K562 (cell line): Measurements from ENCODE around the gene RNF32. TPM values are rescaled to one million over a fixed set of nuclear protein-coding genes. Genes with fewer than 3 reads are reported as not detected.

Experiments used
- CBFA2T2 ChIP-seq: fragments of 450-650 bp; conservative IDR thresholded peaks from 2 replicates; pipeline ENCODE4 v1.6.1; 2017; ENCODE audit warnings: mild to moderate bottlenecking
- CHAMP1 ChIP-seq: fragments of 450-650 bp; IDR thresholded peaks from 2 replicates; pipeline ENCODE4 v1.6.1; 2016; ENCODE audit warnings: mild to moderate bottlenecking
- RNF2 ChIP-seq: sonication (generic); IDR thresholded peaks from 2 replicates; pipeline ENCODE4 v1.6.1; 2016
- SIRT6 ChIP-seq: IDR thresholded peaks from one replicate; pipeline ENCODE4 v1.6.1; 2012; ENCODE audit warnings: low read depth, mild to moderate bottlenecking, control low read depth, inconsistent platforms, low read length, moderate library complexity
- ZNF655 ChIP-seq: fragments of 250-450 bp; sonication (Bioruptor Pico); IDR thresholded peaks from 2 replicates; pipeline ENCODE4 v1.5.0; 2021
- polyA plus RNA-seq, 8 experiments: library from polyadenylated mRNA; depleted of rRNA in 4 of 8; stranded (reverse) in 5 of 8; unstranded in 3 of 8; fragments of >200 nt; fragmentation: Nextera tagmentation in 2 of 8; fragmentation: Illumina TruSeq in 1 of 8; extraction: Ambion mirVana in 2 of 8; extraction: Trizol in 1 of 8; gene quantifications; 2 replicates each; pipeline versions ENCODE4 v1.2.1 to v1.2.3, GENCODE V29; 2011 to 2014; ENCODE audit warnings: inconsistent platforms in 1 of 8, missing spikeins in 1 of 8
- total RNA-seq, 7 experiments: library from RNA; depleted of rRNA in 6 of 7; stranded (reverse); fragments of >200 nt in 6 of 7; fragmentation: Illumina TruSeq in 2 of 7; extraction: Trizol in 2 of 7; gene quantifications; 2 replicates each; pipeline versions ENCODE4 v1.2.1 to v1.2.3, GENCODE V29; 2011 to 2021; ENCODE audit warnings: low replicate concordance in 1 of 7

RNF32 gene
- total and polyA plus RNA-seq, 9 of the 15 experiments (the other 6 are each of a cell fraction or from before 2014, with no cell fraction given): 2.6 to 7.0 (median 4.6) TPM

- no peak for TF ChIP-seq SIRT6
- no peak for TF ChIP-seq CHAMP1
- TF ChIP-seq ZNF655: no peak
- no peak for TF ChIP-seq RNF2
- no peak for TF ChIP-seq CBFA2T2
These were observed 933 bp upstream of the RNF32 start (continued) for GRCh38 chr7:156639426-156640256.
